Measurements from ENCODE around the gene ARHGEF17. TPM values are rescaled to one million over a fixed set of nuclear protein-coding genes. Genes with fewer than 3 reads are reported as not detected.

ARHGEF17 gene
- total RNA-seq, 3 donors from 2014 or later (not counting 1 experiment from before 2014, with no cell fraction given) = 0.02 to 0.88 (median 0.50) TPM

DNA sequence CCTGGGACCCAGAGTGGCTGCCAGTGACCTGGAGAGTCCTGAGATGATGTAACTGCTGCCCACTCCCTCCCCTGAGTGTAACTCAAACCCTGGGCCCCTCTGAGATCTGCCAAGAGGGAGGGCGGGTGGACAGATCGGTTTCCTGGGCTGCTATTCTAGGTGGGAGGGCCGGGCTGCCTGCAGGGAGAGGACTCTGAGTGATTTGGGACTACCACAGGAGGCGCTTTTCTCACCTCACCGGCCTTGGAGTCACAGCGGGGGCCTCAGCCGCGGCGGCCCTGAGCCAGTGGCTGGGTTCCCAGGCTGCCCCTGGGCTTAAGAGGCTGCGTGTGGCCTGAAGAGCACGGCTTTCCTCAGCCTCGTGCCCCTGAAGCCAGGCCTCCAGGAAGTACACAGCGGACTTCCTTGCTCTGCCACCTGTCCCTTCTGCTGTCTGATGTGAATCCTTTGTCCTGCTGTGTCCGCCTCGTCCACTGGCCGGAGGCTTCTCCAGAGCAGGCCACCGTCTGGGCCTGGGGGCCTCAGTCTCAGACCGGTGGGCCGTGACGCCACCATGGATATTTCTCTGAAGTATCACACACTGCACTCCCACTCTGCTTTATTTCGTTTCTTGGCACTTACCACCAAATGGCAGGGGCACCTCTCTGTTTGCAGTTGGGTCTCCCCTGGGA is 79.7 kb downstream of the ARHGEF17 start:
- Mint-ChIP-seq H3K27ac (peak overlapping the region; percentile 78 to 85), H3K4me3 (peak overlapping the region; percentile 43), H3K4me1 (peaks cover 48 to 67% of the 10 kb centered on the region in 2 donors), H3K27me3 (ENCODE audit: low read depth in 2 of 2) (no peaks in the 10 kb centered on the region), H3K36me3 (no peaks in the 10 kb centered on the region), H3K9me3 (no peaks in the 10 kb centered on the region)
- TF ChIP-seq, protein P1, sequence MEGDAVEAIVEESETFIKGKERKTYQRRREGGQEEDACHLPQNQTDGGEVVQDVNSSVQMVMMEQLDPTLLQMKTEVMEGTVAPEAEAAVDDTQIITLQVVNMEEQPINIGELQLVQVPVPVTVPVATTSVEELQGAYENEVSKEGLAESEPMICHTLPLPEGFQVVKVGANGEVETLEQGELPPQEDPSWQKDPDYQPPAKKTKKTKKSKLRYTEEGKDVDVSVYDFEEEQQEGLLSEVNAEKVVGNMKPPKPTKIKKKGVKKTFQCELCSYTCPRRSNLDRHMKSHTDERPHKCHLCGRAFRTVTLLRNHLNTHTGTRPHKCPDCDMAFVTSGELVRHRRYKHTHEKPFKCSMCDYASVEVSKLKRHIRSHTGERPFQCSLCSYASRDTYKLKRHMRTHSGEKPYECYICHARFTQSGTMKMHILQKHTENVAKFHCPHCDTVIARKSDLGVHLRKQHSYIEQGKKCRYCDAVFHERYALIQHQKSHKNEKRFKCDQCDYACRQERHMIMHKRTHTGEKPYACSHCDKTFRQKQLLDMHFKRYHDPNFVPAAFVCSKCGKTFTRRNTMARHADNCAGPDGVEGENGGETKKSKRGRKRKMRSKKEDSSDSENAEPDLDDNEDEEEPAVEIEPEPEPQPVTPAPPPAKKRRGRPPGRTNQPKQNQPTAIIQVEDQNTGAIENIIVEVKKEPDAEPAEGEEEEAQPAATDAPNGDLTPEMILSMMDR (IDR thresholded peaks at IDR 0.05) = no peak
- Histone ChIP-seq H3K4me3 (ENCODE audit: low read length) (no peak overlapping the region), H3K9me3 (ENCODE audit: control insufficient read depth, insufficient read depth, low read length) (no peaks in the 10 kb centered on the region), H3K36me3 (ENCODE audit: control insufficient read depth, insufficient read depth, low read length) (peaks cover 4% of the 10 kb centered on the region), H3K27ac (ENCODE audit: low read length) (peak overlapping the region; percentile 87), H3K4me1 (ENCODE audit: control insufficient read depth, insufficient read depth, low read length) (peaks cover 75% of the 10 kb centered on the region), H3K27me3 (ENCODE audit: control insufficient read depth, insufficient read depth, low read length) (no peaks in the 10 kb centered on the region)
- DNase-seq = no peak
- ATAC-seq = no peak
- 84% methylated on average over 21 of the region's 21 CpGs for WGBS (ENCODE audit: insufficient coverage)
- intact Hi-C loops (cut with micrococcal nuclease) = no loop called here

DNA sequence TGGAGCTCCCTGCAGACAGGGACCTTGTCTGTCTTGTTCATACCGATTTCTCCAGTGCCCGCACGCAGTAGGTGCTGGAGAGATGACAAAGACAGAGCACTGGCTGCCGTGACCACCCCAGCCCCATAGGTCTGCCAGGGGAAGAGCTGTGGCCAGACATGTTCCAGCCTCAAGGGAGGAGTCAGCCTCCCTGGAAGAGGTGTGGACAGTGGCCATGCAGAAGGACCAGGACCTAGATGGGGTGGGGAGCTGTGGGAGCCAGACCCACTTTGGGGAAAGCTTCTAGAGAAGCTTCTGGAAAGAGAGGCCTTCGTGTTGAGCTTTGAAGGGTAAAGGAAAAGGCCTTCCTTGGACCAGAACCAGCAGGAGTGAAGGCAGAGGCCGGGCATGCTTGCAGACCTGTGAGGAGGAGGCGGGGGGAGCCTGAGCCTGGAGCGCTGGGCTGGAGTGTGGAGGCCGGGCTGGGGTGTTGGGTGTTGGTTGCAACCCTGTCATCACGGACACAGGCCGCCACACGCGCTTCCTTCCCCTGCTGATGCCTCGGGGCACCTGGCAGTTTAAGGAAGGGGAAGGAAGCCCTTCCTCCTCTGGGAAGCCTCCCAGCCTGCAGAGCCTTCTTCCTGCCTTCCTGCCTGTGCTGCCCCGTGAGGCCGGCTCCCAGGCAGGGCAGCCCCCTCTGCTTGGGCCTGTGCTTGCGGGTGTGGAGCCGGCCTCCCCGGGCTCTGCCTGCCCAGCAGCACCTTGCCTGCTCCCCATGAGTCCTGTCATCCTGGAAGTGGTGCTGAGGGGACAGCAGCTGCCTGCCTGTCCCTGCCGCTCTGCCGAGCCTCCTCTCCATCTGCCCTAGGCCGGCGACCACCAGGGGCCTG is 80.4 kb downstream of the ARHGEF17 start:
- intact Hi-C loops (cut with micrococcal nuclease) = no loop called here
- Histone ChIP-seq H3K4me3 (ENCODE audit: low read length) (no peak overlapping the region), H3K27ac (ENCODE audit: low read length) (peak overlapping the region; percentile 87), H3K4me1 (ENCODE audit: control insufficient read depth, insufficient read depth, low read length) (peaks cover 67% of the 10 kb centered on the region), H3K36me3 (ENCODE audit: control insufficient read depth, insufficient read depth, low read length) (peaks cover 4% of the 10 kb centered on the region), H3K27me3 (ENCODE audit: control insufficient read depth, insufficient read depth, low read length) (no peaks in the 10 kb centered on the region), H3K9me3 (ENCODE audit: control insufficient read depth, insufficient read depth, low read length) (no peaks in the 10 kb centered on the region)
- H3K27ac Mint-ChIP-seq = peak overlapping the region; percentile 78 to 85
- DNase-seq (no peak), ATAC-seq (no peak)
- peaks cover 45 to 62% of the 10 kb centered on the region in 2 donors for H3K4me1 Mint-ChIP-seq
- no peaks in the 10 kb centered on the region for H3K27me3 Mint-ChIP-seq (ENCODE audit: low read depth in 2 of 2)
- peak overlapping the region; percentile 43 for H3K4me3 Mint-ChIP-seq
- H3K36me3 Mint-ChIP-seq = no peaks in the 10 kb centered on the region
- 66% methylated on average over 23 of the region's 23 CpGs for WGBS (ENCODE audit: insufficient coverage)
- TF ChIP-seq, protein P1 (IDR thresholded peaks at IDR 0.05) = no peak
- H3K9me3 Mint-ChIP-seq = no peaks in the 10 kb centered on the region

DNA sequence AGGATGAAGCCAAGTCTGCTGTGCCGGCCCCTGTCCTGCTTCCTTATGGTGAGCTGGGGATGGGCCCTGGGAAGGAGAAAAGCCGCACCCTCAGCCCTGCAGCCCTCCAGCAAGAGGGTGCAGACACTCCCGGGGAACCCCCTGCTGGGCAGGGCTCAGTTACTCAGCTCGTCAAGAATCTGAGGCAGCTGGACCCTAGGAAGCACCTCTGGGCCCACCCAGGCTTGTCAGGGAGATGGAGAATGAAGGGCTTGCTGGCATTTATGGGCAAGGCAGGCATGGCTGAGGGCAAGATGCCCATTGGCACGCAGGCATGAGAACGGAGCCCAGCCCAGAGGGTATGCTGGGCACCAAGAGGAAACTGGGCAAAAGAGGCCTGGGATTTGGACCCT is 81.1 kb downstream of the ARHGEF17 start:
- DNase-seq (no peak), ATAC-seq (no peak)
- H3K9me3 Mint-ChIP-seq = no peaks in the 10 kb centered on the region
- no peaks in the 10 kb centered on the region for H3K27me3 Mint-ChIP-seq (ENCODE audit: low read depth in 2 of 2)
- H3K36me3 Mint-ChIP-seq = no peaks in the 10 kb centered on the region
- peaks cover 39 to 57% of the 10 kb centered on the region in 2 donors for H3K4me1 Mint-ChIP-seq
- peak overlapping the region; percentile 42 for H3K4me3 Mint-ChIP-seq
- TF ChIP-seq, protein P1 (IDR thresholded peaks at IDR 0.05) = no peak
- H3K27ac Mint-ChIP-seq = peak overlapping the region; percentile 78 to 85
- H3K27ac ChIP-seq (ENCODE audit: low read length) = no peak overlapping the region
- 87% methylated on average over 6 of the region's 6 CpGs for WGBS (ENCODE audit: insufficient coverage)
- no peaks in the 10 kb centered on the region for H3K27me3 ChIP-seq (ENCODE audit: control insufficient read depth, insufficient read depth, low read length)
- peaks cover 6% of the 10 kb centered on the region for H3K36me3 ChIP-seq (ENCODE audit: control insufficient read depth, insufficient read depth, low read length)
- H3K4me3 ChIP-seq (ENCODE audit: low read length) = no peak overlapping the region
- no peaks in the 10 kb centered on the region for H3K9me3 ChIP-seq (ENCODE audit: control insufficient read depth, insufficient read depth, low read length)
- H3K4me1 ChIP-seq (ENCODE audit: control insufficient read depth, insufficient read depth, low read length) = peaks cover 61% of the 10 kb centered on the region
- intact Hi-C loops (cut with micrococcal nuclease) = no loop called here

Measured in natural killer cell (primary cell).